A549 (cell line): ENCODE data around the gene GRIK1. TPM values are rescaled to one million over a fixed set of nuclear protein-coding genes. Genes with fewer than 3 reads are reported as not detected.

Experiments used
- ATAC-seq, 2 experiments: fragments of 200-7000 bp in 1 of 2; fragments of >200 bp in 1 of 2; cut with Nextera tagmentation in 1 of 2; cut with Tn5 transposase in 1 of 2; 3 replicates each; pipeline versions ENCODE4 v1.8.0 to v1.9.1; 2018 to 2020; ENCODE audit warnings: mild to moderate bottlenecking in 1 of 2, moderate library complexity in 1 of 2
- CTCF ChIA-PET: fragments of 300-600 bp; sonication (Branson Sonifier 250); formaldehyde crosslinking; extraction: SDS; loops from one replicate; lab custom pipeline; 2021; ENCODE audit warnings: antibody characterized with exemption, inconsistent platforms; lab: Yijun Ruan, JAX
- POLR2A ChIA-PET: fragments of 350-600 bp; formaldehyde crosslinking; extraction: SDS; loops from one replicate; lab custom pipeline; 2021; ENCODE audit warnings: antibody characterized with exemption, inconsistent platforms; lab: Yijun Ruan, JAX
- DNase-seq, 2 experiments: peaks; one replicate each; pipeline versions ENCODE4 v3.0.0 to v3.0.0-alpha.2; 2011 to 2016; ENCODE audit warnings: low read depth in 1 of 2, low spot score in 1 of 2
- FAIRE-seq: peaks from 2 replicates; lab custom pipeline; 2011; peaks lifted over from hg19 to GRCh38; lab: Jason Lieb, UNC
- H3K27ac ChIP-seq, 2 experiments: fragments of >200 bp; sonication (Bioruptor Twin); formaldehyde crosslinking; 3 replicates each; pipeline ENCODE4 v1.5.1; 2016 to 2017
- H3K4me1 ChIP-seq: fragments of >200 bp; sonication (Bioruptor Twin); formaldehyde crosslinking; 3 replicates; pipeline ENCODE4 v1.6.1; 2016
- H3K4me2 ChIP-seq: fragments of >200 bp; sonication (Bioruptor Twin); formaldehyde crosslinking; 3 replicates; pipeline ENCODE4 v1.6.1; 2016
- H3K4me3 ChIP-seq: fragments of >200 bp; sonication (Bioruptor Twin); formaldehyde crosslinking; 3 replicates; pipeline ENCODE4 v1.5.1; 2016
- H3K9me3 ChIP-seq: fragments of >200 bp; sonication (Bioruptor Twin); formaldehyde crosslinking; 3 replicates; pipeline ENCODE4 v1.6.1; 2016
- BHLHE40 ChIP-seq: IDR thresholded peaks from 2 replicates; pipeline ENCODE4 v1.6.1; 2012; ENCODE audit warnings: low read depth, low read length, inconsistent platforms
- CTCF ChIP-seq: fragments of >200 bp; sonication (Bioruptor Twin); formaldehyde crosslinking; IDR thresholded peaks from 3 replicates; pipeline ENCODE4 v1.5.1; 2016
- EHMT2 ChIP-seq: fragments of 200-600 bp; sonication (generic); IDR thresholded peaks from 2 replicates; pipeline ENCODE4 v1.6.1; 2016; ENCODE audit warnings: antibody characterized with exemption, low read depth, mild to moderate bottlenecking, moderate library complexity
- ELK1 ChIP-seq: fragments of 150-350 bp; IDR thresholded peaks from 2 replicates; pipeline ENCODE4 v1.6.1; 2014; ENCODE audit warnings: low read depth, mild to moderate bottlenecking, low read length
- EP300 ChIP-seq, 2 experiments: fragments of >200 bp; sonication (Bioruptor Twin); formaldehyde crosslinking; IDR thresholded peaks; 2 replicates in 1 of 2; 3 replicates in 1 of 2; pipeline ENCODE4 v1.6.1; 2016 to 2017
- FOSB ChIP-seq: fragments of 250-450 bp; sonication (Bioruptor Pico); IDR thresholded peaks from 2 replicates; pipeline ENCODE4 v1.5.0; 2020; ENCODE audit warnings: mild to moderate bottlenecking, moderate library complexity
- FOXS1 ChIP-seq: fragments of 250-450 bp; sonication (Bioruptor Pico); IDR thresholded peaks from 2 replicates; pipeline ENCODE4 v1.5.0; 2020; ENCODE audit warnings: mild to moderate bottlenecking, moderate library complexity
- HOXA7 ChIP-seq: fragments of 250-450 bp; sonication (Bioruptor Pico); IDR thresholded peaks from 2 replicates; pipeline ENCODE4 v1.5.0; 2020; ENCODE audit warnings: mild to moderate bottlenecking, moderate library complexity
- JUN ChIP-seq, 2 experiments: fragments of >200 bp; sonication (Bioruptor Twin); formaldehyde crosslinking; IDR thresholded peaks; 2 replicates in 1 of 2; 3 replicates in 1 of 2; pipeline ENCODE4 v1.6.1; 2016 to 2017
- MAFK ChIP-seq: fragments of 450-650 bp; IDR thresholded peaks from 2 replicates; pipeline ENCODE4 v1.6.1; 2014; ENCODE audit not compliant: partially characterized antibody
- MAZ ChIP-seq: fragments of 150-350 bp; IDR thresholded peaks from 2 replicates; pipeline ENCODE4 v1.6.1; 2014; ENCODE audit warnings: antibody characterized with exemption, low read depth, low read length, borderline replicate concordance
- NFE2L2 ChIP-seq: fragments of 150-350 bp; conservative IDR thresholded peaks from 2 replicates; pipeline ENCODE4 v1.6.1; 2014; ENCODE audit warnings: low read length
- PHF8 ChIP-seq: fragments of 200-600 bp; sonication (generic); IDR thresholded peaks from 2 replicates; pipeline ENCODE4 v1.6.1; 2016; ENCODE audit warnings: low read depth, mild to moderate bottlenecking, antibody characterized with exemption, moderate library complexity, borderline replicate concordance
- POLR2AphosphoS2 ChIP-seq: conservative IDR thresholded peaks from 2 replicates; pipeline ENCODE4 v1.6.1; 2012; ENCODE audit warnings: low read length, improper control_type of control experiment, inconsistent platforms
- RARB ChIP-seq: fragments of 250-450 bp; sonication (Bioruptor Pico); IDR thresholded peaks from 2 replicates; pipeline ENCODE4 v1.8.0; 2021; ENCODE audit warnings: mild to moderate bottlenecking, moderate library complexity
- REST ChIP-seq: fragments of 200-600 bp; sonication (generic); IDR thresholded peaks from 2 replicates; pipeline ENCODE4 v1.6.1; 2016; ENCODE audit warnings: antibody characterized with exemption, mild to moderate bottlenecking, moderate library complexity
- RNF2 ChIP-seq: fragments of 200-600 bp; sonication (generic); IDR thresholded peaks from 2 replicates; pipeline ENCODE4 v1.6.1; 2016; ENCODE audit warnings: low read depth, mild to moderate bottlenecking, antibody characterized with exemption, moderate library complexity, borderline replicate concordance
- SREBF2 ChIP-seq: fragments of 450-650 bp; IDR thresholded peaks from 2 replicates; pipeline ENCODE4 v1.6.1; 2014; ENCODE audit warnings: mild to moderate bottlenecking, moderate library complexity
- USF2 ChIP-seq: fragments of 450-650 bp; IDR thresholded peaks from 2 replicates; pipeline ENCODE4 v1.6.1; 2014; ENCODE audit warnings: antibody characterized with exemption
- ZC3H11A ChIP-seq: fragments of 450-650 bp; IDR thresholded peaks from 2 replicates; pipeline ENCODE4 v1.6.1; 2014; ENCODE audit warnings: antibody characterized with exemption, mild to moderate bottlenecking
- ZFP36 ChIP-seq: fragments of 450-650 bp; IDR thresholded peaks from 2 replicates; pipeline ENCODE4 v1.6.1; 2014; ENCODE audit warnings: borderline replicate concordance; ENCODE audit not compliant: partially characterized antibody
- ZSCAN20 ChIP-seq: fragments of 250-450 bp; sonication (Bioruptor Pico); IDR thresholded peaks from 2 replicates; pipeline ENCODE4 v1.8.0; 2022; ENCODE audit warnings: mild to moderate bottlenecking, moderate library complexity
- WGBS: methylation state at CpG from one replicate; pipeline ENCODE4 v1.1.6; 2017; ENCODE audit errors: missing lambda C conversion rate; 5-methylcytosine and 5-hydroxymethylcytosine counted together
- polyA plus RNA-seq, 4 experiments: library from polyadenylated mRNA; depleted of rRNA in 3 of 4; stranded (reverse); fragments of >200 nt; fragmentation: RNase III in 1 of 4; extraction: RNeasy Plus Mini Kit Qiagen cat#74134 plus additional on column Dnase treatment in 1 of 4; gene quantifications; 2 replicates in 3 of 4; 3 replicates in 1 of 4; pipeline ENCODE4 v1.2.3, GENCODE V29; 2011 to 2017

GRIK1 gene
- polyA plus RNA-seq, 2 of the 4 experiments (the other 2 are of a cell fraction), result not detected

- FAIRE-seq (no peak), DNase-seq (no peak), ATAC-seq (no peak)
- POLR2A ChIA-PET, result no interaction called here
- Histone ChIP-seq H3K9me3 (no peaks in the 10 kb centered on the region), H3K4me3 (no peak overlapping the region), H3K27ac (no peak overlapping the region), H3K4me2 (no peak overlapping the region), H3K4me1 (no peaks in the 10 kb centered on the region)
- WGBS, result 15% methylated on average over 4 of the region's 4 CpGs
- CTCF ChIA-PET, result no interaction called here
- TF ChIP-seq REST, result no peak
- no peak for TF ChIP-seq ZSCAN20 (CRISPR knock-in tag)
- no peak for TF ChIP-seq EHMT2
- no peak for TF ChIP-seq POLR2AphosphoS2
- no peak for TF ChIP-seq ZFP36
- TF ChIP-seq JUN (IDR thresholded peaks at IDR 0.05), result no peak
- no peak for TF ChIP-seq USF2
- no peak for TF ChIP-seq SREBF2
- no peak for TF ChIP-seq HOXA7 (CRISPR knock-in tag)
- TF ChIP-seq MAFK, result no peak
- TF ChIP-seq FOSB (CRISPR knock-in tag), result no peak
- TF ChIP-seq, all 56 proteins: peak for 0
Measured at GRCh38 chr21:29677326-29677725, 262.5 kb downstream of the GRIK1 start.

DNA sequence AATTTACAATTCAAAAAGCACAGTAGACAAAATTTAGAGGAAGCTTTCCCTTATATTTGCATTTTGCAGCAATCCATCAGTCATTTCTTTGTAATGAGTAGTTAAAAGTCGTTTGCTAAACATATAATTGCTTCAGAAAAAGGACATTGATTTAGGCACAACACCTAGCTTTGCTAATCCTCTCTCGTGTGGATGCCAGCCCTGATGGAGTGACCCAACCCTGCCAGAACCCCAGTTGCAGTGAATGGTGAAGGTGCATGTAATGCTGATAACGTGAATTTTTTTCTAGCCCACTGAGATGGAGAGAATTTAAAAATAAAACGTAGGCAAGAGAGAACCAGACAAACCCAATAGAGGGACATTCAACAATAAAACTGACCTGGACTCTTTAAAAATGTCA, 263.4 kb downstream of the GRIK1 start:
- ATAC-seq (no peak), FAIRE-seq (no peak), DNase-seq (no peak)
- no peak overlapping the region for H3K4me3 ChIP-seq
- ChIA-PET POLR2A (no interaction called here), CTCF (no interaction called here)
- TF ChIP-seq FOXS1 (CRISPR knock-in tag), result no peak
- TF ChIP-seq RARB (CRISPR knock-in tag), result no peak
- TF ChIP-seq CTCF, result no peak
- no peak for TF ChIP-seq MAZ
- H3K4me1 ChIP-seq, result no peaks in the 10 kb centered on the region
- no peak overlapping the region for H3K27ac ChIP-seq
- WGBS, result 0% methylated on average over 4 of the region's 4 CpGs
- no peaks in the 10 kb centered on the region for H3K9me3 ChIP-seq
- no peak overlapping the region for H3K4me2 ChIP-seq

DNA sequence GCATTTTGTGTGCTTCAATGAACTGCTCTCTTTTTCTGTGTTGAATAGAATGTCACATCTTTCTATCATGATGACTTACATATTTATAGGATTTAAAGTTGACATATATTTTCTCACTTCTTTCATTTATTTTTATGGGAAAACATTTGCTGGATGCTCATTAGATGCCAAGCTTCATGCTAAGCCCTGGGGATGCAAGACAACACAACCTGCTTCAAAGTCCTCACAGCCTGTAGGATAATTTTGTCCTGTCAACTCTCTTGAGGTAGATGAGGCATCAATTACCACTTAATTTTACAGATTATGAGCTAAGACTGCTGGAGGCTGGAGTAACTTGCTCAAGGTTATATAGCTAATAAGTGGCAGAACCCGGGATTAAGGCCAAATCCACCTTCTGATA, 264.3 kb downstream of the GRIK1 start:
- no peak for FAIRE-seq
- ATAC-seq, result no peak
- DNase-seq, result no peak
- Histone ChIP-seq H3K4me1 (no peaks in the 10 kb centered on the region), H3K4me3 (no peak overlapping the region), H3K4me2 (no peak overlapping the region), H3K27ac (no peak overlapping the region), H3K9me3 (no peaks in the 10 kb centered on the region)
- 0% methylated on average over 1 of the region's 1 CpG for WGBS
- CTCF ChIA-PET, result no interaction called here
- POLR2A ChIA-PET, result no interaction called here
- TF ChIP-seq EP300 (IDR thresholded peaks at IDR 0.05) (no peak), ELK1 (no peak), RNF2 (no peak), FOSB (CRISPR knock-in tag) (no peak), PHF8 (no peak), ZC3H11A (no peak), BHLHE40 (no peak), NFE2L2 (no peak), CTCF (no peak)
